ENCODE measurements around the gene PLCB1. TPM values are rescaled to one million over a fixed set of nuclear protein-coding genes. Genes with fewer than 3 reads are reported as not detected.

Gene PLCB1
- total RNA-seq, 1 donor = 13.4 TPM

DNA sequence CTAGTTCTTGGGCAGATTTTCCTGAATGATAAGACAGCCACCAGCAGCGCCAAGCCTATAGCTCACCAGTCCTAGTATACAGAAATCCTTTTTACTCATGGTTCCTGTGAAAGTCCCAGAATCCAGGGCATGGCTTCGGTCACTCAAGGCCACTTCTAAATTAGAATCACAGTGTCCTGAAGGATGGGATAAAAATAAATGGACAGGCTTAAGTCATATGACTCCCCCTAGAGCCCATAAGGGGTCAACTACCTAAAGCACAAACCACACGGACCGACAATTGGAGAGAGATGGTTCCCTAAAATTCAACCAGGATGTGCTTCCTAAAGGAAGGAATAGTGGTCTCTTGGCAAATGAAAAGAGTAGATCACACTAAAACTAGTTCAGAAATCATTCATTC is 532.7 kb downstream of the PLCB1 start:
- Histone ChIP-seq H2AFZ (ENCODE audit: low read length) (no peak overlapping the region), H3K9me3 (ENCODE audit: low read depth, low read length) (no peaks in the 10 kb centered on the region), H3K4me1 (ENCODE audit: insufficient read depth, low read length) (peaks cover 4% of the 10 kb centered on the region), H3K79me2 (ENCODE audit: insufficient read depth, low read length) (no peaks in the 10 kb centered on the region), H3K27ac (ENCODE audit: low read depth, low read length) (no peak overlapping the region), H4K20me1 (ENCODE audit: insufficient read depth, low read length) (no peaks in the 10 kb centered on the region), H3K4me2 (ENCODE audit: insufficient read depth, low read length) (no peak overlapping the region), H3K4me3 (ENCODE audit: insufficient read depth, low read length) (no peak overlapping the region), H3K36me3 (ENCODE audit: insufficient read depth, low read length) (no peaks in the 10 kb centered on the region), H3K27me3 (ENCODE audit: insufficient read depth, low read length) (no peaks in the 10 kb centered on the region)
- TF ChIP-seq, protein P1, sequence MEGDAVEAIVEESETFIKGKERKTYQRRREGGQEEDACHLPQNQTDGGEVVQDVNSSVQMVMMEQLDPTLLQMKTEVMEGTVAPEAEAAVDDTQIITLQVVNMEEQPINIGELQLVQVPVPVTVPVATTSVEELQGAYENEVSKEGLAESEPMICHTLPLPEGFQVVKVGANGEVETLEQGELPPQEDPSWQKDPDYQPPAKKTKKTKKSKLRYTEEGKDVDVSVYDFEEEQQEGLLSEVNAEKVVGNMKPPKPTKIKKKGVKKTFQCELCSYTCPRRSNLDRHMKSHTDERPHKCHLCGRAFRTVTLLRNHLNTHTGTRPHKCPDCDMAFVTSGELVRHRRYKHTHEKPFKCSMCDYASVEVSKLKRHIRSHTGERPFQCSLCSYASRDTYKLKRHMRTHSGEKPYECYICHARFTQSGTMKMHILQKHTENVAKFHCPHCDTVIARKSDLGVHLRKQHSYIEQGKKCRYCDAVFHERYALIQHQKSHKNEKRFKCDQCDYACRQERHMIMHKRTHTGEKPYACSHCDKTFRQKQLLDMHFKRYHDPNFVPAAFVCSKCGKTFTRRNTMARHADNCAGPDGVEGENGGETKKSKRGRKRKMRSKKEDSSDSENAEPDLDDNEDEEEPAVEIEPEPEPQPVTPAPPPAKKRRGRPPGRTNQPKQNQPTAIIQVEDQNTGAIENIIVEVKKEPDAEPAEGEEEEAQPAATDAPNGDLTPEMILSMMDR (IDR thresholded peaks at IDR 0.05; ENCODE audit: extremely low read depth, low read depth, low read length) = no peak
- DNase-seq (ENCODE audit: insufficient read length, low spot score, missing footprints) = no peak

DNA sequence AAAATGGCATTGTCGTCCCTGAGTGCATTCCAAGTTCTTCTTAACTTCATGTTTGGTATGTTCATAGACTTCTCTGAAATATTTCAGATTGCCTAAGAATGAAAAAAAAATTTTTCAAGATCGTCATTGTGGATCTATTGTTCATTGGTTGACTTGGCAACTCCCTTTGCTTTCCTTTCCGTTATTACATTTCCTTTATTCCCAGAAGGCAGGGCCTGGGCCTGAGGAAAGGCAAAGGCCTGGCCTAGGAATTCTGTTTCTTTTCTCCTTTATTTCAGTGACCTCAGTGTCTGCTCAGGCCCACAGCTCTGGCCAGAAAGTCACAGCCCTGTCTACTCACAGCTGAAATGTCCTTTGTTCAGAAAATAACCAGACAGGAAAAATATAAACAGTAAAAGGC is 535.2 kb downstream of the PLCB1 start:
- H3K9me3 ChIP-seq (ENCODE audit: low read depth, low read length) = no peaks in the 10 kb centered on the region
- H3K79me2 ChIP-seq (ENCODE audit: insufficient read depth, low read length) = no peaks in the 10 kb centered on the region

DNA sequence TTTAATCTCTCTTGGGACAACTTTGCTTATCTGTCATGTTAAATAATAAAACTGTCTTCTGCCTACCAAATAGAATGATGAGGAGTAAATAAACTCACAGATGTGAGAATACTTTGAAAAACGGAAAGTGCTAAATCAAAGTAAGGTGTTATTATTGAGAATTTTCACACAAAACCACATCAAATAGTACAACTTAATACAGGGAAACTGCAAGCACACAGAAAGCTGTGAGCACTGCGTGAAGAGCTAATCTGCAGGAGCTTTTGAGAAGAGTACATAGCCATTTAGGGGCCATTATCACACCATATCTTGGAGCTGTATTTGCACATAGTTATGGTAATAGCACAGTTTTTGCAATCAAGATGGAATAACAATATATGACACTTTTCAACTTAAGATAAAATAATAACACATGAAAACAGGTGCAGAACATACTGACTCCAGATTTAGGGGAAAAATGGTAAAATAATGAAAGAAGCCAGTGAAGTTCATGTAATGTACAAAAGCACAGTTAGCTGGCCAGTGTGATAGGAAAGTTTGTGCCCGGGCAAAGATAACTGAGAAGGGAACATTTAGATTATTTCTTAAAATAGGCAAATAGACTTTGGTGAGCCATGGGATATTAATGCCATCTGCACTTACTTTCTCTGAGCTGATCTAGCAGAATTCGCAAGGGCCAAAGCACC is 538.3 kb downstream of the PLCB1 start:
- TF ChIP-seq, protein P1 (IDR thresholded peaks at IDR 0.05; ENCODE audit: extremely low read depth, low read depth, low read length) = no peak
- no peak for DNase-seq (ENCODE audit: insufficient read length, low spot score, missing footprints)

More for the DNA sequence above, 535.2 kb downstream of the PLCB1 start:
- Histone ChIP-seq H2AFZ (ENCODE audit: low read length) (no peak overlapping the region), H4K20me1 (ENCODE audit: insufficient read depth, low read length) (no peaks in the 10 kb centered on the region), H3K4me2 (ENCODE audit: insufficient read depth, low read length) (no peak overlapping the region), H3K4me1 (ENCODE audit: insufficient read depth, low read length) (peaks cover 4% of the 10 kb centered on the region), H3K4me3 (ENCODE audit: insufficient read depth, low read length) (no peak overlapping the region), H3K36me3 (ENCODE audit: insufficient read depth, low read length) (no peaks in the 10 kb centered on the region), H3K27ac (ENCODE audit: low read depth, low read length) (no peak overlapping the region), H3K27me3 (ENCODE audit: insufficient read depth, low read length) (no peaks in the 10 kb centered on the region)
- no peak for DNase-seq (ENCODE audit: insufficient read length, low spot score, missing footprints)
- TF ChIP-seq, protein P1 (IDR thresholded peaks at IDR 0.05; ENCODE audit: extremely low read depth, low read depth, low read length) = no peak

DNA sequence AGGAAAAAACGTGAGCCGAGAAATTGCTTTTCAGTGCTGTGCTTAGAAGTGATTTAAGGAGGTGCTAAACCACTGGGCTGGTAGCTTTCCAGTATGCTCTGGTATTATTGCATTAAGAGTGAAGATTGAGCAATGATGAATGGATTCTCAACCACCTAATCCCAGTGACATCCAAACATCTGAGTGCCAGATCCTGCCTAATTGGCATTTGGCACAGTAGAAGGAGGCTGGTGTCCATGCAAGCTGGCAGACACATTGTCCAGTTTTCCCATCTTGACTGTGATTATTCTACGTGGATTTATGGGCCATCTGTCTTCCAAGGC is 538.8 kb downstream of the PLCB1 start:
- no peaks in the 10 kb centered on the region for H3K79me2 ChIP-seq (ENCODE audit: insufficient read depth, low read length)
- no peaks in the 10 kb centered on the region for H3K36me3 ChIP-seq (ENCODE audit: insufficient read depth, low read length)
- H3K27ac ChIP-seq (ENCODE audit: low read depth, low read length) = no peak overlapping the region
- H3K4me2 ChIP-seq (ENCODE audit: insufficient read depth, low read length) = no peak overlapping the region
- peaks cover 4% of the 10 kb centered on the region for H3K4me1 ChIP-seq (ENCODE audit: insufficient read depth, low read length)
- H4K20me1 ChIP-seq (ENCODE audit: insufficient read depth, low read length) = no peaks in the 10 kb centered on the region
- no peaks in the 10 kb centered on the region for H3K27me3 ChIP-seq (ENCODE audit: insufficient read depth, low read length)
- H3K9me3 ChIP-seq (ENCODE audit: low read depth, low read length) = no peaks in the 10 kb centered on the region
- DNase-seq (ENCODE audit: insufficient read length, low spot score, missing footprints) = no peak
- TF ChIP-seq, protein P1 (IDR thresholded peaks at IDR 0.05; ENCODE audit: extremely low read depth, low read depth, low read length) = no peak
- no peak overlapping the region for H3K4me3 ChIP-seq (ENCODE audit: insufficient read depth, low read length)
- H2AFZ ChIP-seq (ENCODE audit: low read length) = no peak overlapping the region

More for the DNA sequence above, 538.3 kb downstream of the PLCB1 start:
- H3K27me3 ChIP-seq (ENCODE audit: insufficient read depth, low read length) = no peaks in the 10 kb centered on the region
- peaks cover 4% of the 10 kb centered on the region for H3K4me1 ChIP-seq (ENCODE audit: insufficient read depth, low read length)
- no peaks in the 10 kb centered on the region for H3K9me3 ChIP-seq (ENCODE audit: low read depth, low read length)
- H3K27ac ChIP-seq (ENCODE audit: low read depth, low read length) = no peak overlapping the region
- H3K4me2 ChIP-seq (ENCODE audit: insufficient read depth, low read length) = no peak overlapping the region
- H3K36me3 ChIP-seq (ENCODE audit: insufficient read depth, low read length) = no peaks in the 10 kb centered on the region
- no peaks in the 10 kb centered on the region for H4K20me1 ChIP-seq (ENCODE audit: insufficient read depth, low read length)
- no peaks in the 10 kb centered on the region for H3K79me2 ChIP-seq (ENCODE audit: insufficient read depth, low read length)
- no peak overlapping the region for H2AFZ ChIP-seq (ENCODE audit: low read length)
- H3K4me3 ChIP-seq (ENCODE audit: insufficient read depth, low read length) = no peak overlapping the region
